Pancreas (tissue), 10 donors: Measurements from ENCODE around the gene SWSAP1. TPM values are rescaled to one million over a fixed set of nuclear protein-coding genes. Genes with fewer than 3 reads are reported as not detected.
"Not testable (repeated sequence)": the region's sequence is repeated elsewhere in the genome, so short reads cannot be mapped to it uniquely, and the experiment has no call there.

Experiments
- ATAC-seq, 4 donors: fragments of 200-7000 bp; cut with Tn5 transposase; one replicate each; pipeline versions ENCODE4 v1.8.0 to v1.9.1; 2020; ENCODE audit warnings: mild to moderate bottlenecking in 4 of 4, moderate library complexity in 4 of 4
- DNase-seq, 6 donors: peaks; one replicate each; pipeline ENCODE4 v3.0.0-alpha.2; 2020
- FAIRE-seq: peaks from 2 replicates; lab custom pipeline; 2012; peaks lifted over from hg19 to GRCh38; lab: Jason Lieb, UNC
- H3K27ac ChIP-seq, 4 donors: fragments of 200-600 bp; sonication (generic); 1 replicate in 3 of 4; 2 replicates in 1 of 4; pipeline versions ENCODE4 v1.5.0 to v1.8.0; 2020
- H3K27me3 ChIP-seq, 4 donors: fragments of 200-600 bp; one replicate each; pipeline ENCODE4 v1.8.0; 2021
- H3K36me3 ChIP-seq, 3 donors: fragments of 200-600 bp; sonication (generic) in 1 of 3; one replicate each; pipeline versions ENCODE4 v1.5.0 to v1.8.0; 2020 to 2021
- H3K4me1 ChIP-seq, 3 donors: fragments of 200-600 bp; one replicate each; pipeline ENCODE4 v1.8.0; 2021
- H3K4me3 ChIP-seq, 4 donors: fragments of 200-600 bp; sonication (generic) in 2 of 4; one replicate each; pipeline versions ENCODE4 v1.5.0 to v1.8.0; 2020 to 2021
- H3K9me3 ChIP-seq, 4 donors: fragments of 200-600 bp; one replicate each; pipeline ENCODE4 v1.8.0; 2021
- WGBS, 2 donors: extraction: QIAGEN DNeasy Blood & Tissue Kit; methylation state at CpG; one replicate each; pipeline ENCODE4 v1.1.7; 2013; 5-methylcytosine and 5-hydroxymethylcytosine counted together
- intact Hi-C, 3 donors: fragments of 100-400 bp; cut with DNase I; formaldehyde crosslinking; loops; one replicate each; pipeline versions ENCODE4 v1.11.1 to v1.14.2; 2022
- polyA plus RNA-seq, 2 donors: library from polyadenylated mRNA; stranded (reverse); fragments of 200-250 nt; gene quantifications; one replicate each; pipeline ENCODE4 v1.2.3, GENCODE V29; 2013
- total RNA-seq, 6 donors: library from RNA; stranded (reverse); fragmentation: NEBNext Ultra II Directional in 4 of 6; extraction: Animal tissue kit (Norgen Biotek cat#: 25700) in 4 of 6; gene quantifications; one replicate each; pipeline versions ENCODE4 v1.2.1 to v1.2.4, GENCODE V29; 2021 to 2023
- TF ChIP-seq, protein P1 (sequence below), 4 donors: fragments of 200-600 bp; sonication (generic) in 3 of 4; IDR thresholded peaks; one replicate each; pipeline versions ENCODE4 v1.5.0 to v1.8.0; 2021; ENCODE audit warnings: antibody characterized with exemption in 4 of 4
- donor health status: healthy with polysubstance abuse.
- donor health status: DM: no; HTN: no; CAD: no; lungs with moderate emphysema.
- donor health status: DM: no; HTN: no; CAD: no.
- donor health status: control.
- donor health status: control.
- donor health status: Bipolar disorder and iron deficiency.
- donor health status: DM: yes; HTN: yes; CAD: no.
- donor health status: DM: no; HTN: no; CAD: no.
- donor health status: DM: no; HTN: no; CAD: no.
- donor health status: DM: yes; HTN: yes; CAD: no.

SWSAP1 gene
- total and polyA plus RNA-seq, 8 donors, result 0.55 to 2.7 (median 1.3) TPM

DNA sequence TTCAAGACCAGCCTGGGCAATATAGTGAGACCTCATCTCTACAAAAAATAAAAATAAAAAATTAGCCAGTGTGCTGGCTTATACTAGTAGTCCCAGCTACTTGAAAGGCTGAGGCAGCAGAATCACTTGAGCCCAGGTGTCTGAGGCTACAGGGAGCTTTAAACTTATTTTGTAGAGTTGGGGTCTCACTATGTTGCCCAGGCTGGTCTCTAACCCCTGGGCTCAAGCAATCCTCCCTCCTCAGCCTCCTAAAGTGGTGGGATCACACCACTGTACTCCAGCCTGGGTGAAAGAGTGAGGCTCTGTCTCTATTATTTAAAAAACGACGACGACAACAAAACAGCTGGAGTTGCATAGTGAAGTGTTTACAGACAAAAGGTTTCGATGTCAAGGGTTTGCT, 43.0 kb upstream of the SWSAP1 start:
- Histone ChIP-seq H3K36me3 (peaks cover 7 to 76% (median 31%) of the 10 kb centered on the region in 3 donors), H3K4me1 (no peaks in the 10 kb centered on the region), H3K9me3 (no peaks in the 10 kb centered on the region), H3K27me3 (no peaks in the 10 kb centered on the region), H3K27ac (no peak overlapping the region), H3K4me3 (no peak overlapping the region)
- FAIRE-seq (no peak), ATAC-seq (no peak), DNase-seq (no peak)
- TF ChIP-seq, protein P1, sequence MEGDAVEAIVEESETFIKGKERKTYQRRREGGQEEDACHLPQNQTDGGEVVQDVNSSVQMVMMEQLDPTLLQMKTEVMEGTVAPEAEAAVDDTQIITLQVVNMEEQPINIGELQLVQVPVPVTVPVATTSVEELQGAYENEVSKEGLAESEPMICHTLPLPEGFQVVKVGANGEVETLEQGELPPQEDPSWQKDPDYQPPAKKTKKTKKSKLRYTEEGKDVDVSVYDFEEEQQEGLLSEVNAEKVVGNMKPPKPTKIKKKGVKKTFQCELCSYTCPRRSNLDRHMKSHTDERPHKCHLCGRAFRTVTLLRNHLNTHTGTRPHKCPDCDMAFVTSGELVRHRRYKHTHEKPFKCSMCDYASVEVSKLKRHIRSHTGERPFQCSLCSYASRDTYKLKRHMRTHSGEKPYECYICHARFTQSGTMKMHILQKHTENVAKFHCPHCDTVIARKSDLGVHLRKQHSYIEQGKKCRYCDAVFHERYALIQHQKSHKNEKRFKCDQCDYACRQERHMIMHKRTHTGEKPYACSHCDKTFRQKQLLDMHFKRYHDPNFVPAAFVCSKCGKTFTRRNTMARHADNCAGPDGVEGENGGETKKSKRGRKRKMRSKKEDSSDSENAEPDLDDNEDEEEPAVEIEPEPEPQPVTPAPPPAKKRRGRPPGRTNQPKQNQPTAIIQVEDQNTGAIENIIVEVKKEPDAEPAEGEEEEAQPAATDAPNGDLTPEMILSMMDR (IDR thresholded peaks at IDR 0.05), result no peak
- intact Hi-C loops, result no loop called here
- 85 to 87% methylated on average over 4 of the region's 4 CpGs for WGBS, 2 donors

DNA sequence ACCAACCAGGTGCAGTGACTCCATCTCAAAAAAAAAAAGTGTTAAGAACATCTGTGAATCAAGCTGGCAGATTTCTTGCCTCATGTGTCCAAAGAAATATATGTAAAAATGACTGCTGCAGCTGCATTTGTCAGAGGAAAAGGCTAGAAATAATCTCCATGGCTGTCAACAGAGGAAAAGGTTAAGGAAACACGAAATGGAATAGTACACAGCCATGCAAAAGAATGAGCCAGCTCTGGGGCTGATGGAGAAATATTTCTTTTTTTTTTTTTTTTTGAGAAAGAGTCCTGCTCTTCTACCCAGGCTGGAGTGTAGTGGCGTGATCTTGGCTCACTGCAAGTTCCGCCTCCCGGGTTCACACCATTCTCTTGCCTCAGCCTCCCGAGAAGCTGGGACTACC, 41.6 kb upstream of the SWSAP1 start:
- H3K4me1 ChIP-seq, result no peaks in the 10 kb centered on the region
- DNase-seq, result no peak
- no peak overlapping the region for H3K4me3 ChIP-seq
- no peaks in the 10 kb centered on the region for H3K27me3 ChIP-seq
- no peaks in the 10 kb centered on the region for H3K9me3 ChIP-seq
- no peak for ATAC-seq
- 95 to 98% methylated on average over 5 of the region's 5 CpGs for WGBS, 2 donors
- peaks cover 7 to 70% (median 23%) of the 10 kb centered on the region in 3 donors for H3K36me3 ChIP-seq
- intact Hi-C loops, result no loop called here
- TF ChIP-seq, protein P1 (IDR thresholded peaks at IDR 0.05), result no peak
- no peak overlapping the region for H3K27ac ChIP-seq
- no peak for FAIRE-seq

DNA sequence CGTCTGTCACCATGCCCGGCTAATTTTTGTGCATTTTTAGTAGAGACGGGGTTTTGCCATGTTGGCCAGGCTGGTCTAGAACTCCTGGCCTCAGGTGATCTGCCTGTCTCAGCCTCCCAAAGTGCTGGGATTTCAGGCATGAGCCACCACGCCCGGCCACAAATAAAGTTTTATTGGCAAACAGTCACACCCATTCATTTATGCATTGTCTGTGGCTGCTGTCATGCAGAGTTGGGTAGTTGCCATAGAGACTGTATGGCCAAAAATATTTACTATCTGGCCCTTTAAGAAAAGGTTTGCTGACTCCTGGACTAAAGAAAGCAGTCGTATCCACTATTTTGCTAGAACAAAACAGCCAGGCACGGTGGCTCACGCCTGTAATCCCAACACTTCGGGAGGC, 40.6 kb upstream of the SWSAP1 start:
- peaks cover 7 to 60% (median 23%) of the 10 kb centered on the region in 3 donors for H3K36me3 ChIP-seq
- ATAC-seq, H3K9me3 ChIP-seq, H3K4me1 ChIP-seq, H3K27me3 ChIP-seq, FAIRE-seq, intact Hi-C loops, H3K27ac ChIP-seq, H3K4me3 ChIP-seq: not testable (repeated sequence)
- 85 to 87% methylated on average over 9 of the region's 9 CpGs for WGBS, 2 donors
- peak in 1 of 6 donors; percentile 4 for DNase-seq

DNA sequence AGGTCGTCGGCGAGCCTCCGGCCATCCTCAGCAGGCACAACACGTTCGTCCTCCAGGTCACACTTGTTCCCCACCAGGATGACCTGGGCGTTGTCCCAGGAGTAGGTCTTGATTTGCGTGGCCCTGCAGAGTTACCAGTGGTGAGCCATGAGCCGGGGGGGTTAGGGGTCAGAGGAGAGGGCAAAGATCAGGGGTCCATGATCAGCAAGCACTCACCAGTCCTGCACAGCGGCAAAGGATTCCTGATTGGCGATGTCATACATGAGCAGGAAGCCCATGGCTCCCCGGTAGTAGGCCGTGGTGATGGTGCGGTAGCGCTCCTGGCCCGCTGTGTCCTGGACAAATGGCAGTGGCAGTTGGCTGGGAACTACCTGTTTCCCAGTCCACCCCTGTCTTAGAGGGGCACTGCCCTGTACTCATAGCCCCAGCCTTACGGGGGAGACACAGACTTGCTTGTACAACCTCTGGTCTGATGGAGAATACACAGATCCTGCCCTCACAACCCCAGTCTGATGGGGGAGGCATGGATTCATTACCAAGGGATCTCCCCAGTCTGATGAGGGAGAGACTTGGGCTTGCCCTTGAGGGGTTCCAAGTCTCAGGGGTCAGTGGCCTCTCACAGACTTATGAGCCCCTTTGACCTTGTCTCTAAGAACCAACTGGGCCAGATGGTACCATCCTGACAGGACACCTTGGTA, 38.9 kb upstream of the SWSAP1 start:
- H3K9me3 ChIP-seq, result no peaks in the 10 kb centered on the region
- H3K36me3 ChIP-seq, result peaks cover 7 to 55% (median 23%) of the 10 kb centered on the region in 3 donors
- H3K4me3 ChIP-seq, result no peak overlapping the region
- 94 to 97% methylated on average over 17 of the region's 17 CpGs for WGBS, 2 donors
- intact Hi-C loops, result no loop called here
- no peak for DNase-seq
- no peaks in the 10 kb centered on the region for H3K27me3 ChIP-seq
- H3K4me1 ChIP-seq, result peaks cover 0 to 5% (median 4%) of the 10 kb centered on the region in 3 donors
- no peak for FAIRE-seq
- TF ChIP-seq, protein P1 (IDR thresholded peaks at IDR 0.05), result no peak
- no peak overlapping the region for H3K27ac ChIP-seq
- ATAC-seq, result no peak

DNA sequence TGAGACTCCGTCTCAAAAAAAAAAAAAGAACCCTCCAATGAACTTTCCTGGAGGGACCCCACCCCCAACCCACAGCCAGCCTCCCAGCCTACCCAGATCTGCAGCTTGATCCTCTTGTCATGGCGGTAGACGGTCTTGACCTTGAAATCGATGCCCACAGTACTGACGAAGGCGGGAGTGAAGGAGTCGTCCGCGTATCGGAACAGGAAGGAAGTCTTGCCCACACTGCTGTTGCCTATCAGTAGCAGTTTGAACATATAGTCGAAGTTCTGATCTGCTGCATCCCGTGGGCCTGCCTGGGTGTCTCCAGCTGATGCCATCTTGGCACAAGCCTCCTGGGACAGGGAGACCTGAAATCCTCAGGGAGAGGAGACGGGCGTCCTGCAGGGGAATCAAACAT, 37.4 kb upstream of the SWSAP1 start:
- Histone ChIP-seq H3K4me3 (peak overlapping the region in 1 of 4 donors; percentile 93), H3K4me1 (peaks cover 0 to 5% (median 4%) of the 10 kb centered on the region in 3 donors), H3K27ac (no peak overlapping the region), H3K9me3 (no peaks in the 10 kb centered on the region), H3K36me3 (peaks cover 7 to 45% (median 23%) of the 10 kb centered on the region in 3 donors), H3K27me3 (no peaks in the 10 kb centered on the region)
- FAIRE-seq, result no peak
- no peak for DNase-seq
- TF ChIP-seq, protein P1 (IDR thresholded peaks at IDR 0.05), result no peak
- WGBS, 2 donors, result 31 to 44% methylated on average over 14 of the region's 14 CpGs
- intact Hi-C loops, result no loop called here
- no peak for ATAC-seq
